Neutrophil (primary cell): Measurements from ENCODE around the gene SCGB1C2.
"Not testable (repeated sequence)": the region's sequence is repeated elsewhere in the genome, so short reads cannot be mapped to it uniquely, and the experiment has no call there.

Experiments used
- H3K27ac ChIP-seq: fragments of 200-600 bp; sonication (generic); 2 replicates; pipeline ENCODE4 v1.5.1; 2016; ENCODE audit warnings: mild to moderate bottlenecking, moderate library complexity
- H3K27me3 ChIP-seq: fragments of 200-600 bp; sonication (generic); 2 replicates; pipeline ENCODE4 v1.6.0; 2016; ENCODE audit warnings: mild to moderate bottlenecking
- H3K36me3 ChIP-seq: fragments of 200-600 bp; sonication (generic); 2 replicates; pipeline ENCODE4 v1.5.1; 2017
- H3K4me1 ChIP-seq, 2 experiments: fragments of 200-600 bp in 1 of 2; sonication (generic) in 1 of 2; 1 replicate in 1 of 2; 2 replicates in 1 of 2; pipeline versions ENCODE4 v1.5.1 to v1.6.1; 2013 to 2016; ENCODE audit warnings: low read depth in 1 of 2, low read length in 1 of 2, mild to moderate bottlenecking in 1 of 2, moderate library complexity in 1 of 2; ENCODE audit not compliant: control insufficient read depth in 1 of 2, insufficient read depth in 1 of 2
- H3K4me3 ChIP-seq, 2 experiments: fragments of 200-600 bp in 1 of 2; sonication (generic) in 1 of 2; 1 replicate in 1 of 2; 2 replicates in 1 of 2; pipeline ENCODE4 v1.5.1; 2013 to 2016; ENCODE audit warnings: low read depth in 1 of 2, low read length in 1 of 2, mild to moderate bottlenecking in 1 of 2, moderate library complexity in 1 of 2
- H3K9me3 ChIP-seq: fragments of 200-600 bp; sonication (generic); 2 replicates; pipeline ENCODE4 v1.5.1; 2016
- CTCF ChIP-seq: fragments of 200-600 bp; sonication (generic); IDR thresholded peaks from 2 replicates; pipeline ENCODE4 v1.5.1; 2016; ENCODE audit warnings: antibody characterized with exemption

The SCGB1C2 gene

DNA sequence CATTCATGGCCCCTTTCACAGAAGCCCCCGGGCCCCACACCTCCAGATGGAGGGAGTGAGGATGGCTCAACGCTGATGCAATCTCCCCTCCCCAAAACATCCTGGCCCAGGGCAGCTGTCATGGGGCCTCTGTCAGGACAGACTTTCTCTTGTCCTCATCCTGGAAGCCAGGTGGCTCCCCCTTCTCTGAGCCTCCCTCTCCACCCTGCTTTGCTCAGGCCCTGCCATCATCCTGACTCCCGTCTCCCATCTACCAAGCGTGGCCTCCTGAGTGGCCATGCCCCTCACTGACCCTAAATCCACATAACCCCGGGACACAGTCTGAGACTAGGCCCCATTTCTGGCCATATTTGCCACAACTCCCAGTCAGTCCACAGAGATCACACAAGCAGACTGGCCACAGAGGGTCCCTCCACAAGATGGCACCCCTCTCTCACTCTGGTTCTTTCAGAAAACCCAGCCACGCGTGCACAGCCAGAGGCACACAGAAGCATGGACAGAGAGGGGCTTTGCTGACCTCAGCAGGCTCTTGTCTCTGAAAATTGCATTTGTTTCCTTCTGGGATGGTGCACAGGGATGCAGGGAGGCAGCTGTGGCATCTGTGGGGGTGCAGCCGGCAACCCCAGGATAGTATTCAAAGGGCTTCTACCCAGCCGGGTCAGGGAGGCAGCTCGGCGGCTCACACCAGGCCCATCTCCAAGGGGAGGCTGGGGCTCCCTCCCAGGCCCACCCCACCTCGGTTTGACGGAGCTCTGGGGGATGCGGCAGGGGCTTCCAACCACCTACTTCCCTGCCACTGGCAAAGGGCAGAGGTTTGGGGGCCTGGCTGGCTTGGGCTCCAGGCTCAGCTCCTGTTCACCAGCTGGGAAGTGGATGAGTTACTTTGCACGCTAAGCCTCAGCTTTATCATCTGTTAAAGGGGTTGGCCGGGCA, 27.2 kb downstream of the SCGB1C2 start:
- Histone ChIP-seq H3K4me3 (no peak overlapping the region), H3K36me3 (peaks cover 23% of the 10 kb centered on the region)

DNA sequence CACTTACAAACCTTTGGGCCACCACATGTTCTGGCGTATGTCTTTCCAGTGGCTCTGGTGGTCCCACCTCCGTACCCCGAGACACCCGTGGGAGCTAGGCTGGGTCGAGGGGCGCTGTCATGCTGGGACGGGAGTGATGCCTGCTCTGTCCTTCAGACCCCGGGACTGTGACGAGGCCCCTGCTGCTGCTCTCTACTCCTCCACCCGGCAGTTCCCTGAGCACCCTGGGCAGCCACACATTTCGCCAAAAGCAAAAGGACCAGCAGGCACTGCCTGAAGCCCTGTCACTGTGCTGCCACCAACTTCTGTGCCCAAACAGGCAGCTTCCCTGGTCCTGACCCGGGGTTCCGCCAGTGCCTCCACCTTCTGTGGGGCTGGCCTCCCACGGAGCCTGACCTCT, 28.6 kb downstream of the SCGB1C2 start:
- Histone ChIP-seq H3K27me3 (no peaks in the 10 kb centered on the region), H3K9me3 (no peaks in the 10 kb centered on the region), H3K36me3 (peaks cover 15% of the 10 kb centered on the region), H3K4me1 (no peaks in the 10 kb centered on the region), H3K4me3 (no peak overlapping the region), H3K27ac (no peak overlapping the region)
- TF ChIP-seq CTCF = no peak

More for the DNA sequence above, 27.2 kb downstream of the SCGB1C2 start:
- H3K9me3 ChIP-seq = no peaks in the 10 kb centered on the region
- no peaks in the 10 kb centered on the region for H3K27me3 ChIP-seq
- no peak overlapping the region for H3K27ac ChIP-seq
- TF ChIP-seq CTCF = no peak
- H3K4me1 ChIP-seq = no peaks in the 10 kb centered on the region

DNA sequence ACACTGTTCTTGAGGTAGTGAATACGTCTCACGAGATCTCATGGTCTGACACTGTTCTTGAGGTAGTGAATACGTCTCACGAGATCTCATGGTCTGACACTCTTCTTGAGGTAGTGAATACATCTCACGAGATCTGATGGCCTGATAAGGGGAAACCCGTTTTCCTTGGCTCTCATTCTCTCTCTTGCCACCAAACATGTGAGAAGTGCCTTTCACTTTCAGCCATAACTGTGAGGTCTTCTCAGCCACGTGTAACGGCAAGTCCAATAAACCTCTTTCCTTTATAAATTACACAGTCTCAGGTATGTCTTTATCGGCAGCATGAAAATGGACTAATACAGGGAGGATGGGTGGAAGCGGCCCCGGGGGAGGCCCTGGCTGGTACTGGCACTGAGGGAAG, 31.2 kb downstream of the SCGB1C2 start:
- not testable (repeated sequence) for H3K4me3 ChIP-seq, H3K27ac ChIP-seq, H3K27me3 ChIP-seq, H3K4me1 ChIP-seq, H3K9me3 ChIP-seq, H3K36me3 ChIP-seq

DNA sequence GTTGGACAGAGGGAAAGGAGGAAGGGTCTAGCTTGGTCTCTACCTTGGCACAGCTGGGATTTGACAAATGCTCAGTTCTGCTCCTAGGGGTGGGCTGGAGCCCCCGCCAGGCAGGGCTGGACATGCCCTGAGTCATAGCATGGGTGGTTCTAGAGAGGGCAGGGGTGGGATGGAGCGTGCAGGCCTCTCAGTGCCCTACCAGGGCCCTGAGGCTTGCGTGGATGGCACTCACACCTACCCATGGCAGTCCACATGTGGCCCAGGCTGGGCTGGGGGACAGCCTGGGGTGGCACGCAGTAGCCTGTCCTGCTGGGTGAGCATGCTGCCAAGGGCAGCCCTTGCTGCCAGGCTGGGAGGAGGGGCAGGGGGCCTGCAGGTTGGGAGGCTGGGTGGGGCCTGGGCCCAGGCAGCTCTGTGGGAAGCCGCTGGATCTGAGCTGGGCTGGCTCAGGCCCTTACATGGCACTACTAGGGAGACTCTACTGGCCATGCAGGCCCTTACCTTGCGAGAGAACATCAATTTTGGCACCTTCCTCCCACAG, 32.8 kb downstream of the SCGB1C2 start:
- no peaks in the 10 kb centered on the region for H3K9me3 ChIP-seq
- H3K27ac ChIP-seq = no peak overlapping the region
- TF ChIP-seq CTCF = no peak
- no peaks in the 10 kb centered on the region for H3K27me3 ChIP-seq
- H3K36me3 ChIP-seq = peaks cover 4% of the 10 kb centered on the region
- H3K4me3 ChIP-seq = no peak overlapping the region
- H3K4me1 ChIP-seq = no peaks in the 10 kb centered on the region

GRCh38 chr17:171871-172270, 34.5 kb downstream of the SCGB1C2 start:
- Histone ChIP-seq H3K27me3 (no peaks in the 10 kb centered on the region), H3K4me3 (no peak overlapping the region), H3K36me3 (no peaks in the 10 kb centered on the region), H3K27ac (no peak overlapping the region), H3K9me3 (no peaks in the 10 kb centered on the region), H3K4me1 (no peaks in the 10 kb centered on the region)
- no peak for TF ChIP-seq CTCF

GRCh38 chr17:172401-172800, 35.0 kb downstream of the SCGB1C2 start:
- H3K4me1 ChIP-seq = no peaks in the 10 kb centered on the region
- TF ChIP-seq CTCF = no peak

More at GRCh38 chr17:172401-172800, 35.0 kb downstream of the SCGB1C2 start:
- no peak overlapping the region for H3K27ac ChIP-seq
- H3K27me3 ChIP-seq = no peaks in the 10 kb centered on the region
- H3K4me3 ChIP-seq = no peak overlapping the region
- no peaks in the 10 kb centered on the region for H3K9me3 ChIP-seq
- H3K36me3 ChIP-seq = no peaks in the 10 kb centered on the region
